ENCODE measurements around the gene SDR42E2.
"Not testable (repeated sequence)": the region's sequence is repeated elsewhere in the genome, so short reads cannot be mapped to it uniquely, and the experiment has no call there.

The SDR42E2 gene
- long read RNA-seq, donor 1, result 0 reads
- long read RNA-seq, donor 2, result 0 reads
- long read RNA-seq, donor 3, result 0 reads
- long read RNA-seq, donor 4, result 0 reads
- long read RNA-seq, donor 5, result 0 reads
- long read RNA-seq, donor 6, result 0 reads
- long read RNA-seq, donor 7, result 0 reads
- long read RNA-seq, donor 8, result 0 reads

GRCh38 chr16:22161999-22162655 lies at the start of gene SDR42E2:
Gene SDR42E2 (plus strand): TSS chr16:22162506. CDS start chr16:22165583, 3,077 bp downstream.
- peak; percentile 47 for DNase-seq

- DNase-seq, result no peak
Observed at GRCh38 chr16:22116095-22116700, 46.1 kb upstream of the SDR42E2 start.

GRCh38 chr16:22117609-22118008 lies 44.7 kb upstream of the SDR42E2 start:
- DNase-seq, result no peak

GRCh38 chr16:22120440-22120839 lies 41.9 kb upstream of the SDR42E2 start:
- no peak for DNase-seq

GRCh38 chr16:22122239-22122638 lies 40.1 kb upstream of the SDR42E2 start:
- no peak for DNase-seq

- DNase-seq, result no peak
Observed at GRCh38 chr16:22123146-22123545, 39.2 kb upstream of the SDR42E2 start.

GRCh38 chr16:22123759-22124490 lies 38.4 kb upstream of the SDR42E2 start:
- no peak for DNase-seq

GRCh38 chr16:22124583-22125284 lies 37.6 kb upstream of the SDR42E2 start:
- no peak for DNase-seq

- no peak for DNase-seq
Observed at GRCh38 chr16:22126037-22126558, 36.2 kb upstream of the SDR42E2 start.

- not testable (repeated sequence) for DNase-seq
Observed at GRCh38 chr16:22128537-22128936, 33.8 kb upstream of the SDR42E2 start.

- no peak for DNase-seq
Observed at GRCh38 chr16:22130528-22130927, 31.8 kb upstream of the SDR42E2 start.

GRCh38 chr16:22132801-22133200 lies 29.5 kb upstream of the SDR42E2 start:
- DNase-seq, result no peak

- no peak for DNase-seq
Observed at GRCh38 chr16:22138482-22138881, 23.8 kb upstream of the SDR42E2 start.

GRCh38 chr16:22139008-22139407 lies 23.3 kb upstream of the SDR42E2 start:
- no peak for DNase-seq

- DNase-seq, result no peak
Observed at GRCh38 chr16:22139732-22140131, 22.6 kb upstream of the SDR42E2 start.

GRCh38 chr16:22141767-22142166 lies 20.5 kb upstream of the SDR42E2 start:
- DNase-seq, result no peak

- DNase-seq, result no peak
Observed at GRCh38 chr16:22144520-22144919, 17.8 kb upstream of the SDR42E2 start.

GRCh38 chr16:22147853-22148252 lies 14.5 kb upstream of the SDR42E2 start:
- no peak for DNase-seq

GRCh38 chr16:22151246-22151998 lies 10.9 kb upstream of the SDR42E2 start:
- no peak for DNase-seq

- DNase-seq, result no peak
Observed at GRCh38 chr16:22152316-22152715, 10.0 kb upstream of the SDR42E2 start.

GRCh38 chr16:22153078-22153477 lies 9.2 kb upstream of the SDR42E2 start:
- not testable (repeated sequence) for DNase-seq

- DNase-seq, result no peak
Observed at GRCh38 chr16:22161401-22161800, 905 bp upstream of the SDR42E2 start.
